Astrocyte (in vitro differentiated cells and primary cell): Measurements from ENCODE around the gene PDK1. TPM values are rescaled to one million over a fixed set of nuclear protein-coding genes. Genes with fewer than 3 reads are reported as not detected.

ENCODE experiments used
- DNase-seq: peaks from one replicate; pipeline ENCODE4 v3.0.0-alpha.2; 2010; ENCODE audit warnings: low read depth
- FAIRE-seq: peaks from 2 replicates; lab custom pipeline; 2011; peaks lifted over from hg19 to GRCh38; lab: Jason Lieb, UNC
- H2AFZ ChIP-seq: 2 replicates; pipeline ENCODE4 v1.6.0; 2012; ENCODE audit warnings: low read depth, low read length, inconsistent platforms
- H3K27ac ChIP-seq: 2 replicates; pipeline ENCODE4 v1.5.1; 2011; ENCODE audit warnings: low read depth, low read length, inconsistent platforms
- H3K27me3 ChIP-seq: 2 replicates; pipeline ENCODE4 v1.6.0; 2011; ENCODE audit warnings: low read length, inconsistent platforms; ENCODE audit not compliant: insufficient read depth
- H3K36me3 ChIP-seq: 2 replicates; pipeline ENCODE4 v1.5.1; 2011; ENCODE audit warnings: low read length, inconsistent platforms; ENCODE audit not compliant: insufficient read depth
- H3K4me1 ChIP-seq: 2 replicates; pipeline ENCODE4 v1.5.1; 2011; ENCODE audit warnings: low read length, inconsistent platforms; ENCODE audit not compliant: insufficient read depth
- H3K4me2 ChIP-seq: 2 replicates; pipeline ENCODE4 v1.6.0; 2012; ENCODE audit warnings: low read length, inconsistent platforms
- H3K4me3 ChIP-seq: 2 replicates; pipeline ENCODE4 v1.5.1; 2011; ENCODE audit warnings: low read depth, mild to moderate bottlenecking, low read length, inconsistent platforms; ENCODE audit not compliant: insufficient read depth
- H3K79me2 ChIP-seq: 2 replicates; pipeline ENCODE4 v1.6.0; 2012; ENCODE audit warnings: mild to moderate bottlenecking, low read length, inconsistent platforms; ENCODE audit not compliant: insufficient read depth
- H3K9ac ChIP-seq: 2 replicates; pipeline ENCODE4 v1.6.0; 2012; ENCODE audit warnings: mild to moderate bottlenecking, low read length, inconsistent platforms
- H3K9me3 ChIP-seq: 2 replicates; pipeline ENCODE4 v1.5.1; 2012; ENCODE audit warnings: low read depth, mild to moderate bottlenecking, low read length, inconsistent platforms; ENCODE audit not compliant: insufficient read depth
- H4K20me1 ChIP-seq: 2 replicates; pipeline ENCODE4 v1.6.0; 2012; ENCODE audit warnings: low read length, inconsistent platforms; ENCODE audit not compliant: insufficient read depth
- H3K27ac Mint-ChIP-seq: one replicate; pipeline ENCODE4 v1.8.0; 2021; ENCODE audit warnings: mild to moderate bottlenecking, mixed read lengths; ENCODE audit not compliant: unreplicated experiment
- H3K27me3 Mint-ChIP-seq: one replicate; pipeline ENCODE4 v1.8.0; 2021; ENCODE audit warnings: low read depth, mixed read lengths; ENCODE audit not compliant: unreplicated experiment
- H3K36me3 Mint-ChIP-seq: one replicate; pipeline ENCODE4 v1.8.0; 2021; ENCODE audit warnings: low read depth, mixed read lengths; ENCODE audit not compliant: unreplicated experiment
- H3K4me1 Mint-ChIP-seq: one replicate; pipeline ENCODE4 v1.8.0; 2021; ENCODE audit warnings: low read depth, mixed read lengths; ENCODE audit not compliant: unreplicated experiment
- H3K4me3 Mint-ChIP-seq: one replicate; pipeline ENCODE4 v1.8.0; 2021; ENCODE audit warnings: mild to moderate bottlenecking, moderate library complexity, mixed read lengths; ENCODE audit not compliant: unreplicated experiment
- H3K9me3 Mint-ChIP-seq: one replicate; pipeline ENCODE4 v1.8.0; 2021; ENCODE audit warnings: mild to moderate bottlenecking, mixed read lengths; ENCODE audit not compliant: unreplicated experiment
- CTCF ChIP-seq: IDR thresholded peaks from 2 replicates; pipeline ENCODE4 v1.5.1; 2011; ENCODE audit warnings: low read depth, mild to moderate bottlenecking, inconsistent platforms, low read length, moderate library complexity; ENCODE audit not compliant: insufficient read depth
- EZH2 ChIP-seq: IDR thresholded peaks from 2 replicates; pipeline ENCODE4 v1.6.1; 2012; ENCODE audit warnings: mild to moderate bottlenecking, low read length, inconsistent platforms; ENCODE audit not compliant: insufficient read depth
- total RNA-seq: library from RNA; stranded (reverse); gene quantifications from 2 replicates; pipeline ENCODE4 v1.2.1, GENCODE V29; 2021

The PDK1 gene
- total RNA-seq, 1 donor from 2014 or later = 26.0 TPM

DNA sequence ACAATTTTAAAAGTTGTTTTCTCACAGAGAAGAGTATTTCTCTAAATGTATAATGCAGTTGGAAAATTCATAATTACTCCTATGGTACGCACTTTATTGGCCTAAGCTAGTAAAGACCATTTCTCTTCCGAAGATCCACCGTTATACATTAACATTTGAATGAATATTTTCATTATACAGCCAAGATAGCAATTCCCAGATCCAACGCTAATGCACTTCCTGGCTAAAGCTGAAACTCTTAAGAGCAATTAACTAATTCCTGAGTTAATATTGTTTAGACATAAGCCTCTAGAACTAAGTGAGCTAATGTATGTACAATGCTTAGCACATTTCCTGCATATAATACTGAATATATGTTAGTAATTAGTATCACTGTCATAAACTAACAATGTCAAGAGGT is 56.2 kb downstream of the PDK1 start:
- Histone ChIP-seq H3K27ac (no peak overlapping the region), H3K9ac (no peak overlapping the region), H3K27me3 (no peaks in the 10 kb centered on the region), H3K9me3 (no peaks in the 10 kb centered on the region), H3K79me2 (no peaks in the 10 kb centered on the region), H3K4me3 (no peak overlapping the region), H2AFZ (no peak overlapping the region), H3K4me2 (no peak overlapping the region), H3K4me1 (no peaks in the 10 kb centered on the region), H3K36me3 (no peaks in the 10 kb centered on the region), H4K20me1 (no peaks in the 10 kb centered on the region)
- FAIRE-seq (no peak), DNase-seq (no peak)
- no peaks in the 10 kb centered on the region for H3K9me3 Mint-ChIP-seq
- H3K4me1 Mint-ChIP-seq = no peaks in the 10 kb centered on the region
- no peak overlapping the region for H3K4me3 Mint-ChIP-seq
- no peaks in the 10 kb centered on the region for H3K27me3 Mint-ChIP-seq
- H3K36me3 Mint-ChIP-seq = peaks cover 9% of the 10 kb centered on the region
- no peak overlapping the region for H3K27ac Mint-ChIP-seq
- TF ChIP-seq EZH2 (no peak), CTCF (no peak)

GRCh38 chr2:172613040-172613439 is 57.1 kb downstream of the PDK1 start:
- Mint-ChIP-seq H3K4me3 (no peak overlapping the region), H3K27me3 (no peaks in the 10 kb centered on the region), H3K9me3 (no peaks in the 10 kb centered on the region), H3K36me3 (peaks cover 5% of the 10 kb centered on the region), H3K4me1 (no peaks in the 10 kb centered on the region), H3K27ac (no peak overlapping the region)
- Histone ChIP-seq H3K4me2 (no peak overlapping the region), H4K20me1 (no peaks in the 10 kb centered on the region), H3K9me3 (no peaks in the 10 kb centered on the region), H3K4me3 (no peak overlapping the region), H3K27ac (no peak overlapping the region), H3K36me3 (no peaks in the 10 kb centered on the region), H3K27me3 (no peaks in the 10 kb centered on the region), H2AFZ (no peak overlapping the region), H3K9ac (no peak overlapping the region), H3K4me1 (no peaks in the 10 kb centered on the region), H3K79me2 (no peaks in the 10 kb centered on the region)
- FAIRE-seq = no peak
- DNase-seq = peak; percentile 9
- TF ChIP-seq EZH2 = no peak
- no peak for TF ChIP-seq CTCF

- no peaks in the 10 kb centered on the region for H4K20me1 ChIP-seq
- no peaks in the 10 kb centered on the region for H3K4me1 ChIP-seq
- TF ChIP-seq EZH2 = no peak
- no peak for TF ChIP-seq CTCF
- no peak overlapping the region for H3K9ac ChIP-seq
- H3K4me1 Mint-ChIP-seq = no peaks in the 10 kb centered on the region
- H3K27me3 ChIP-seq = no peaks in the 10 kb centered on the region
- H3K36me3 Mint-ChIP-seq = peaks cover 5% of the 10 kb centered on the region
- no peaks in the 10 kb centered on the region for H3K9me3 ChIP-seq
- no peaks in the 10 kb centered on the region for H3K79me2 ChIP-seq
- H3K36me3 ChIP-seq = no peaks in the 10 kb centered on the region
- H3K4me3 ChIP-seq = no peak overlapping the region
- H3K4me2 ChIP-seq = no peak overlapping the region
- no peak for FAIRE-seq
- no peak overlapping the region for H2AFZ ChIP-seq
- H3K27ac ChIP-seq = no peak overlapping the region
- no peak overlapping the region for H3K27ac Mint-ChIP-seq
- no peaks in the 10 kb centered on the region for H3K27me3 Mint-ChIP-seq
- no peak for DNase-seq
- no peak overlapping the region for H3K4me3 Mint-ChIP-seq
- H3K9me3 Mint-ChIP-seq = no peaks in the 10 kb centered on the region
Measured at GRCh38 chr2:172613615-172614231, 57.8 kb downstream of the PDK1 start.
